K562 (cell line): Measurements from ENCODE around the gene SPPL3. TPM values are rescaled to one million over a fixed set of nuclear protein-coding genes. Genes with fewer than 3 reads are reported as not detected.

ENCODE experiments used
- HCFC1 ChIP-seq: IDR thresholded peaks from 2 replicates; pipeline ENCODE4 v1.6.1; 2012; ENCODE audit warnings: low read depth, low read length, improper control_type of control experiment
- KAT2B ChIP-seq: IDR thresholded peaks from one replicate; pipeline ENCODE4 v1.6.1; 2012; ENCODE audit warnings: low read depth, mild to moderate bottlenecking, control low read depth, inconsistent platforms, low read length, moderate library complexity
- PTBP1 ChIP-seq: fragments of 200-400 bp; formaldehyde crosslinking; IDR thresholded peaks from 2 replicates; pipeline ENCODE4 v1.6.1; 2017; ENCODE audit warnings: low read depth, low read length
- TGIF2 ChIP-seq: sonication (generic); formaldehyde crosslinking; IDR thresholded peaks from 2 replicates; pipeline ENCODE4 v1.8.1; 2022; ENCODE audit warnings: mild to moderate bottlenecking, missing genetic modification reagents, moderate library complexity
- USF1 ChIP-seq: sonication (generic); formaldehyde crosslinking; IDR thresholded peaks from 2 replicates; pipeline ENCODE4 v1.9.0; 2022; ENCODE audit warnings: mild to moderate bottlenecking, missing genetic modification reagents
- ZNF561 ChIP-seq: fragments of 450-650 bp; formaldehyde crosslinking; conservative IDR thresholded peaks from 2 replicates; pipeline ENCODE4 v1.4.0; 2020; ENCODE audit warnings: mild to moderate bottlenecking, moderate library complexity
- ZNF766 ChIP-seq: fragments of 200-800 bp; sonication (Bioruptor generic); conservative IDR thresholded peaks from 2 replicates; pipeline ENCODE4 v1.6.1; 2016; ENCODE audit warnings: missing genetic modification characterization, missing compliant biosample characterization
- ZNF785 ChIP-seq: fragments of 250-450 bp; sonication (Bioruptor Pico); IDR thresholded peaks from 2 replicates; pipeline ENCODE4 v1.4.0; 2020; ENCODE audit warnings: mild to moderate bottlenecking
- polyA plus RNA-seq, 8 experiments: library from polyadenylated mRNA; depleted of rRNA in 4 of 8; stranded (reverse) in 5 of 8; unstranded in 3 of 8; fragments of >200 nt; fragmentation: Nextera tagmentation in 2 of 8; fragmentation: Illumina TruSeq in 1 of 8; extraction: Ambion mirVana in 2 of 8; extraction: Trizol in 1 of 8; gene quantifications; 2 replicates each; pipeline versions ENCODE4 v1.2.1 to v1.2.3, GENCODE V29; 2011 to 2014; ENCODE audit warnings: inconsistent platforms in 1 of 8, missing spikeins in 1 of 8
- total RNA-seq, 7 experiments: library from RNA; depleted of rRNA in 6 of 7; stranded (reverse); fragments of >200 nt in 6 of 7; fragmentation: Illumina TruSeq in 2 of 7; extraction: Trizol in 2 of 7; gene quantifications; 2 replicates each; pipeline versions ENCODE4 v1.2.1 to v1.2.3, GENCODE V29; 2011 to 2021; ENCODE audit warnings: low replicate concordance in 1 of 7
- TF ChIP-seq, protein P1 (sequence below): sonication (generic); formaldehyde crosslinking; IDR thresholded peaks from 2 replicates; pipeline ENCODE4 v1.8.1; 2023; ENCODE audit warnings: mild to moderate bottlenecking, missing genetic modification reagents
- TF ChIP-seq, protein P2 (sequence below): fragments of 250-450 bp; sonication (Bioruptor Pico); IDR thresholded peaks from 2 replicates; pipeline ENCODE4 v1.8.0; 2022; ENCODE audit warnings: moderate library complexity, mild to moderate bottlenecking, inconsistent platforms

The SPPL3 gene
- total and polyA plus RNA-seq, 9 of the 15 experiments (the other 6 are each of a cell fraction or from before 2014, with no cell fraction given): 2.9 to 32.1 (median 7.1) TPM

DNA sequence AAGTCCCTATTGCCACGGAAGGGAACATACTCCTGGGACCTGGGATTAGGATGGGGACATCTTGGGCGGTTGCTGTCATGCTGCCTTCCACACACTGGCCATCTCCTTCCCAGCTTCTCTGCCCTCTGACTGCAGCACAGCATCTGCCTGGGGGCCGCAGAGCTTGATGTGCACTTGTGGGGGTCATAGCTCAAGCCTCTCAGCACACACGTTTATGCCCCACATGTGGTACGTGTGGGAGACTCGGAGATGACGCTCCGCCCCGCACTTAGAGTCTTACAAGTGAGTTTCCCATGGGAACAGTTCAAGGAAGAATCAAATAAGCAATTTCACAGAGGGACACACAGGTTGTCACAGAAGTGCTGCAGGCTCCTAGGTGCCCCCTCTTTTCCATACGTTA is 169.9 kb downstream of the SPPL3 start (continued):
- TF ChIP-seq, protein P1, sequence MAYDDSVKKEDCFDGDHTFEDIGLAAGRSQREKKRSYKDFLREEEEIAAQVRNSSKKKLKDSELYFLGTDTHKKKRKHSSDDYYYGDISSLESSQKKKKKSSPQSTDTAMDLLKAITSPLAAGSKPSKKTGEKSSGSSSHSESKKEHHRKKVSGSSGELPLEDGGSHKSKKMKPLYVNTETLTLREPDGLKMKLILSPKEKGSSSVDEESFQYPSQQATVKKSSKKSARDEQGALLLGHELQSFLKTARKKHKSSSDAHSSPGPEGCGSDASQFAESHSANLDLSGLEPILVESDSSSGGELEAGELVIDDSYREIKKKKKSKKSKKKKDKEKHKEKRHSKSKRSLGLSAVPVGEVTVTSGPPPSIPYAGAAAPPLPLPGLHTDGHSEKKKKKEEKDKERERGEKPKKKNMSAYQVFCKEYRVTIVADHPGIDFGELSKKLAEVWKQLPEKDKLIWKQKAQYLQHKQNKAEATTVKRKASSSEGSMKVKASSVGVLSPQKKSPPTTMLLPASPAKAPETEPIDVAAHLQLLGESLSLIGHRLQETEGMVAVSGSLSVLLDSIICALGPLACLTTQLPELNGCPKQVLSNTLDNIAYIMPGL (CRISPR knock-in tag): no peak
- no peak for TF ChIP-seq ZNF561
- TF ChIP-seq TGIF2 (CRISPR knock-in tag): no peak
- no peak for TF ChIP-seq HCFC1
- TF ChIP-seq ZNF766 (CRISPR knock-in tag): no peak
- no peak for TF ChIP-seq KAT2B
- no peak for TF ChIP-seq ZNF785 (CRISPR knock-in tag)
- TF ChIP-seq PTBP1: no peak
- TF ChIP-seq, protein P2, sequence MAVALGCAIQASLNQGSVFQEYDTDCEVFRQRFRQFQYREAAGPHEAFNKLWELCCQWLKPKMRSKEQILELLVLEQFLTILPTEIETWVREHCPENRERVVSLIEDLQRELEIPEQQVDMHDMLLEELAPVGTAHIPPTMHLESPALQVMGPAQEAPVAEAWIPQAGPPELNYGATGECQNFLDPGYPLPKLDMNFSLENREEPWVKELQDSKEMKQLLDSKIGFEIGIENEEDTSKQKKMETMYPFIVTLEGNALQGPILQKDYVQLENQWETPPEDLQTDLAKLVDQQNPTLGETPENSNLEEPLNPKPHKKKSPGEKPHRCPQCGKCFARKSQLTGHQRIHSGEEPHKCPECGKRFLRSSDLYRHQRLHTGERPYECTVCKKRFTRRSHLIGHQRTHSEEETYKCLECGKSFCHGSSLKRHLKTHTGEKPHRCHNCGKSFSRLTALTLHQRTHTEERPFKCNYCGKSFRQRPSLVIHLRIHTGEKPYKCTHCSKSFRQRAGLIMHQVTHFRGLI (CRISPR knock-in tag): no peak
- no peak for TF ChIP-seq USF1
